Stimulated activated CD8-positive, alpha-beta memory T cell treated with anti-CD3 and anti-CD28 coated beads, Interleukin-4, amount 100 ng/mL, for 4 hours (primary cell): Measurements from ENCODE around the gene BRDT.

ENCODE experiments used
- DNase-seq, 2 donors: peaks; one replicate each; pipeline ENCODE4 v3.0.0-alpha.2; 2020; ENCODE audit warnings: low read depth in 2 of 2, low spot score in 1 of 2

BRDT gene

GRCh38 chr1:91949356-91949699 lies at the start of gene BRDT:
Gene BRDT, plus strand, starts transcription at chr1:91949401. Its CDS starts 13,354 bp downstream, at chr1:91962755.
- no peak for DNase-seq

- no peak for DNase-seq
Measured at GRCh38 chr1:91900562-91900961, 48.6 kb upstream of the BRDT start.

- no peak for DNase-seq
Measured at GRCh38 chr1:91901231-91901630, 48.0 kb upstream of the BRDT start.

GRCh38 chr1:91912266-91912665 lies 36.9 kb upstream of the BRDT start:
- no peak for DNase-seq

- no peak for DNase-seq
Measured at GRCh38 chr1:91913018-91913417, 36.2 kb upstream of the BRDT start.

GRCh38 chr1:91916046-91916445 lies 33.2 kb upstream of the BRDT start:
- no peak for DNase-seq

- no peak for DNase-seq
Measured at GRCh38 chr1:91916811-91917460, 32.3 kb upstream of the BRDT start.

GRCh38 chr1:91919962-91920361 lies 29.2 kb upstream of the BRDT start:
- DNase-seq, result no peak

- DNase-seq, result no peak
Measured at GRCh38 chr1:91924146-91924545, 25.1 kb upstream of the BRDT start.

- no peak for DNase-seq
Measured at GRCh38 chr1:91925644-91926435, 23.4 kb upstream of the BRDT start.

GRCh38 chr1:91928026-91928425 lies 21.2 kb upstream of the BRDT start:
- DNase-seq, result no peak

GRCh38 chr1:91929250-91929649 lies 20.0 kb upstream of the BRDT start:
- DNase-seq, result no peak

GRCh38 chr1:91937613-91938012 lies 11.6 kb upstream of the BRDT start:
- DNase-seq, result no peak

- DNase-seq, result no peak
Measured at GRCh38 chr1:91940496-91940895, 8.7 kb upstream of the BRDT start.

GRCh38 chr1:91944087-91944486 lies 5.1 kb upstream of the BRDT start:
- DNase-seq, result no peak

GRCh38 chr1:91948097-91948496 lies 1.1 kb upstream of the BRDT start:
- DNase-seq, result no peak

GRCh38 chr1:91948501-91949355 lies 473 bp upstream of the BRDT start:
- DNase-seq, result no peak

- DNase-seq, result no peak
Measured at GRCh38 chr1:91952187-91952586, 3.0 kb downstream of the BRDT start.

- no peak for DNase-seq
Measured at GRCh38 chr1:91958926-91959325, 9.7 kb downstream of the BRDT start.

- DNase-seq, result no peak
Measured at GRCh38 chr1:91968334-91968733, 19.1 kb downstream of the BRDT start.

- no peak for DNase-seq
Measured at GRCh38 chr1:91979383-91979782, 30.2 kb downstream of the BRDT start.

- DNase-seq, result no peak
Measured at GRCh38 chr1:91980663-91981062, 31.5 kb downstream of the BRDT start.
